ENCODE results near the gene ZNF747.

- TF ChIP-seq CTCF (IDR thresholded peaks at IDR 0.05) (no peak), POLR2A (IDR thresholded peaks at IDR 0.05) (no peak), POLR2AphosphoS5 (IDR thresholded peaks at IDR 0.05; ENCODE audit: insufficient read depth in 1 of 2, low read depth in 1 of 2) (no peak)
Measured at GRCh38 chr16:30521476-30521872, 13.2 kb downstream of the ZNF747 start.

Data from vagina (tissue), 2 donors.